Neural progenitor cell (in vitro differentiated cells): ENCODE data around the gene SORBS2. TPM values are rescaled to one million over a fixed set of nuclear protein-coding genes. Genes with fewer than 3 reads are reported as not detected.
A peak's percentile ranks its signal among the peaks of the same experiment; 100 is the strongest.

Source experiments
- DNase-seq: peaks from one replicate; pipeline ENCODE4 v3.0.0-alpha.2; 2016; ENCODE audit warnings: low spot score
- H2AFZ ChIP-seq: fragments of 200-600 bp; sonication (generic); replicated peaks from 2 replicates; pipeline ENCODE4 v1.6.1; 2016; ENCODE audit warnings: antibody characterized with exemption
- H3F3A ChIP-seq: fragments of 200-600 bp; sonication (generic); 2 replicates; pipeline ENCODE4 v1.6.1; 2016; ENCODE audit warnings: antibody characterized with exemption, low read depth
- H3K27ac ChIP-seq: fragments of 200-600 bp; sonication (generic); 2 replicates; pipeline ENCODE4 v1.5.1; 2016; ENCODE audit warnings: mild to moderate bottlenecking
- H3K27me3 ChIP-seq: fragments of 200-600 bp; sonication (generic); 2 replicates; pipeline ENCODE4 v1.6.1; 2016; ENCODE audit warnings: mild to moderate bottlenecking, moderate library complexity
- H3K36me3 ChIP-seq: fragments of 200-600 bp; sonication (generic); 2 replicates; pipeline ENCODE4 v1.5.1; 2016
- H3K4me1 ChIP-seq: fragments of 200-600 bp; sonication (generic); 2 replicates; pipeline ENCODE4 v1.6.1; 2016; ENCODE audit warnings: mixed run types
- H3K4me2 ChIP-seq: fragments of 200-600 bp; sonication (generic); 2 replicates; pipeline ENCODE4 v1.6.1; 2016
- H3K4me3 ChIP-seq: fragments of 200-600 bp; sonication (generic); 2 replicates; pipeline ENCODE4 v1.5.1; 2016
- H3K79me2 ChIP-seq: fragments of 200-600 bp; sonication (generic); 2 replicates; pipeline ENCODE4 v1.6.1; 2016; ENCODE audit warnings: low read depth
- H3K9ac ChIP-seq: fragments of 200-600 bp; sonication (generic); 2 replicates; pipeline ENCODE4 v1.6.1; 2016
- H3K9me3 ChIP-seq: fragments of 200-600 bp; sonication (generic); 2 replicates; pipeline ENCODE4 v1.5.1; 2016; ENCODE audit warnings: low read depth
- H4K20me1 ChIP-seq: fragments of 200-600 bp; sonication (generic); 2 replicates; pipeline ENCODE4 v1.6.1; 2016; ENCODE audit warnings: low read depth
- H3K27ac Mint-ChIP-seq: 3 replicates; pipeline ENCODE4 v1.8.0; 2021; ENCODE audit warnings: mixed read lengths
- H3K27me3 Mint-ChIP-seq: 2 replicates; pipeline ENCODE4 v1.8.0; 2022; ENCODE audit warnings: low read depth, mild to moderate bottlenecking, inconsistent platforms, moderate library complexity, mixed read lengths; ENCODE audit not compliant: insufficient read depth
- H3K36me3 Mint-ChIP-seq: 3 replicates; pipeline ENCODE4 v1.8.0; 2021; ENCODE audit warnings: mixed read lengths
- H3K4me1 Mint-ChIP-seq: 3 replicates; pipeline ENCODE4 v1.8.0; 2021; ENCODE audit warnings: mixed read lengths
- H3K4me3 Mint-ChIP-seq: 3 replicates; pipeline ENCODE4 v1.8.0; 2021; ENCODE audit warnings: mild to moderate bottlenecking, moderate library complexity, mixed read lengths
- H3K9me3 Mint-ChIP-seq: 3 replicates; pipeline ENCODE4 v1.8.0; 2020; ENCODE audit warnings: mixed read lengths
- EZH2 ChIP-seq: fragments of 200-600 bp; sonication (generic); IDR thresholded peaks from 2 replicates; pipeline ENCODE4 v1.6.1; 2017; ENCODE audit warnings: antibody characterized with exemption, mild to moderate bottlenecking, moderate library complexity
- EZH2phosphoT487 ChIP-seq: fragments of 200-600 bp; sonication (generic); IDR thresholded peaks from 2 replicates; pipeline ENCODE4 v1.6.1; 2017; ENCODE audit warnings: antibody characterized with exemption
- total RNA-seq: library from RNA; depleted of rRNA; stranded (reverse); fragments of >200 nt; gene quantifications from 2 replicates; pipeline ENCODE4 v1.2.3, GENCODE V29; 2015; ENCODE audit warnings: low replicate concordance
- TF ChIP-seq, protein P1 (sequence below): fragments of 200-600 bp; sonication (generic); IDR thresholded peaks from 2 replicates; pipeline ENCODE4 v1.5.1; 2017; ENCODE audit warnings: antibody characterized with exemption, mild to moderate bottlenecking

SORBS2 gene
- total RNA-seq, 1 donor from 2014 or later: 15.7 TPM

DNA sequence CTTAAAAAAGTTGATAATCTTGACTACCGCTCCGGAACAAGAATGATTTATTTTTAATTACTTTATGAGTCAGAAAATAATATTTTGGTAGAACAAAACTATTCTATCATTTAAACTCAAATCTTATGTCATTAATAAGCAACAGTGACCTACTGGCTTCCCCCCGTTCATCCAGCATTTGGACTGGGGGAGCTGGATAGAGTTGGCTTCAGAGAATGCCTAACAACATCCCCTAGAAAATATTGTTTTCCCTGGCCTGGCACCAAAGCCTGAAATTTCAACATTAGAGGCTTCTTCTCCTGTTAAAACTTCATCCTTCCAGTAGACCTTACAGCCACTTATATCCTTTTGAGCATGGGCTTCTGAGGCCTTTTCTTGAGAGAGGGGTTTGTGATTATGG is 221.0 kb downstream of the SORBS2 start:
- Histone ChIP-seq H2AFZ (no peak overlapping the region), H3K4me3 (no peak overlapping the region), H3K27ac (no peak overlapping the region), H3K27me3 (peaks cover 22% of the 10 kb centered on the region), H3F3A (no peaks in the 10 kb centered on the region), H4K20me1 (no peaks in the 10 kb centered on the region), H3K79me2 (no peaks in the 10 kb centered on the region), H3K4me1 (peaks cover 4% of the 10 kb centered on the region), H3K4me2 (no peak overlapping the region), H3K9ac (no peak overlapping the region), H3K9me3 (no peaks in the 10 kb centered on the region), H3K36me3 (no peaks in the 10 kb centered on the region)
- no peak overlapping the region for H3K4me3 Mint-ChIP-seq
- peaks cover 2% of the 10 kb centered on the region for H3K27me3 Mint-ChIP-seq
- no peaks in the 10 kb centered on the region for H3K9me3 Mint-ChIP-seq
- TF ChIP-seq, protein P1, sequence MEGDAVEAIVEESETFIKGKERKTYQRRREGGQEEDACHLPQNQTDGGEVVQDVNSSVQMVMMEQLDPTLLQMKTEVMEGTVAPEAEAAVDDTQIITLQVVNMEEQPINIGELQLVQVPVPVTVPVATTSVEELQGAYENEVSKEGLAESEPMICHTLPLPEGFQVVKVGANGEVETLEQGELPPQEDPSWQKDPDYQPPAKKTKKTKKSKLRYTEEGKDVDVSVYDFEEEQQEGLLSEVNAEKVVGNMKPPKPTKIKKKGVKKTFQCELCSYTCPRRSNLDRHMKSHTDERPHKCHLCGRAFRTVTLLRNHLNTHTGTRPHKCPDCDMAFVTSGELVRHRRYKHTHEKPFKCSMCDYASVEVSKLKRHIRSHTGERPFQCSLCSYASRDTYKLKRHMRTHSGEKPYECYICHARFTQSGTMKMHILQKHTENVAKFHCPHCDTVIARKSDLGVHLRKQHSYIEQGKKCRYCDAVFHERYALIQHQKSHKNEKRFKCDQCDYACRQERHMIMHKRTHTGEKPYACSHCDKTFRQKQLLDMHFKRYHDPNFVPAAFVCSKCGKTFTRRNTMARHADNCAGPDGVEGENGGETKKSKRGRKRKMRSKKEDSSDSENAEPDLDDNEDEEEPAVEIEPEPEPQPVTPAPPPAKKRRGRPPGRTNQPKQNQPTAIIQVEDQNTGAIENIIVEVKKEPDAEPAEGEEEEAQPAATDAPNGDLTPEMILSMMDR: no peak
- TF ChIP-seq EZH2 (no peak), EZH2phosphoT487 (no peak)
- DNase-seq: no peak
- H3K36me3 Mint-ChIP-seq: peaks cover 4% of the 10 kb centered on the region
- H3K27ac Mint-ChIP-seq: no peak overlapping the region
- H3K4me1 Mint-ChIP-seq: peaks cover 15% of the 10 kb centered on the region

DNA sequence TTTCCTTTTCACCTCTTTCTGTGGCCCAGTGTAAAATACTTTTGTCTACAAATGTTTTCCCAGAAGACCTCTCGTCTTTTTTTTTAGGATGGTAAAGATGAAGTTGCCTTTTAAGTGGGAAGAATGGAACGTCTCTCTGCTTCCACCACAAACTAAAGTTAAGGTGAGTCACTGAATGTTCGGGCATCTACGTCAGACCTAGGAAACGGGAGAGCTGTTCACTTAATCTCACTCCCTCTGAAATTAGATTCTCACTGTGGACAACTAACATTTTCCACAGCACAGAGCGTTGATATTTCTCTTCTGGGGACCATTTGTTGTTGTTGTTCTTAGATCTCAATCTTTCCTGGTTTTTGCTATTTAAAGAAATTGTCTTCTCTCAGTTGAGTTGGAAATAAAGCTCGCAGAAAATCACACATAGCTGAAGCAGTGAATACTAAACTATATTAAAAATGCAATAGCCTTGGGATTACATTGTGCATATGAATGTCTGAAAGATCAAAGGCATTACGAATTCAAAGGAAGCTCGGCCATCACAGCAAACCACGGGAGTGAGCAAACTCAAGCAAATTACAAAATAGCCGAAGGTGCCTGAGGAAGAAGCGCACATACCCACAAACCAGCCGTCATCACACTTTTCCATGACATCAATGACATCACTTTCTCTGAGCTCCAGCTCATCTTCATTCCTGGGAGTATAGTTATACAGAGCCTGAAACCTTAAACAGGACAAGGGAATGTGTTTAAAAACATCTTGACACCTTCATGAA is 222.7 kb downstream of the SORBS2 start:
- Histone ChIP-seq H3F3A (no peaks in the 10 kb centered on the region), H3K27ac (no peak overlapping the region), H3K27me3 (peaks cover 22% of the 10 kb centered on the region), H4K20me1 (no peaks in the 10 kb centered on the region), H3K9me3 (no peaks in the 10 kb centered on the region), H3K36me3 (no peaks in the 10 kb centered on the region), H3K4me1 (peaks cover 4% of the 10 kb centered on the region), H3K9ac (no peak overlapping the region), H2AFZ (no peak overlapping the region), H3K4me2 (no peak overlapping the region), H3K4me3 (no peak overlapping the region), H3K79me2 (no peaks in the 10 kb centered on the region)
- Mint-ChIP-seq H3K9me3 (no peaks in the 10 kb centered on the region), H3K36me3 (peaks cover 4% of the 10 kb centered on the region), H3K27ac (no peak overlapping the region), H3K4me3 (no peak overlapping the region), H3K27me3 (peaks cover 2% of the 10 kb centered on the region), H3K4me1 (peaks cover 15% of the 10 kb centered on the region)
- no peak for DNase-seq
- no peak for TF ChIP-seq EZH2phosphoT487
- TF ChIP-seq EZH2: no peak
- TF ChIP-seq, protein P1: no peak

DNA sequence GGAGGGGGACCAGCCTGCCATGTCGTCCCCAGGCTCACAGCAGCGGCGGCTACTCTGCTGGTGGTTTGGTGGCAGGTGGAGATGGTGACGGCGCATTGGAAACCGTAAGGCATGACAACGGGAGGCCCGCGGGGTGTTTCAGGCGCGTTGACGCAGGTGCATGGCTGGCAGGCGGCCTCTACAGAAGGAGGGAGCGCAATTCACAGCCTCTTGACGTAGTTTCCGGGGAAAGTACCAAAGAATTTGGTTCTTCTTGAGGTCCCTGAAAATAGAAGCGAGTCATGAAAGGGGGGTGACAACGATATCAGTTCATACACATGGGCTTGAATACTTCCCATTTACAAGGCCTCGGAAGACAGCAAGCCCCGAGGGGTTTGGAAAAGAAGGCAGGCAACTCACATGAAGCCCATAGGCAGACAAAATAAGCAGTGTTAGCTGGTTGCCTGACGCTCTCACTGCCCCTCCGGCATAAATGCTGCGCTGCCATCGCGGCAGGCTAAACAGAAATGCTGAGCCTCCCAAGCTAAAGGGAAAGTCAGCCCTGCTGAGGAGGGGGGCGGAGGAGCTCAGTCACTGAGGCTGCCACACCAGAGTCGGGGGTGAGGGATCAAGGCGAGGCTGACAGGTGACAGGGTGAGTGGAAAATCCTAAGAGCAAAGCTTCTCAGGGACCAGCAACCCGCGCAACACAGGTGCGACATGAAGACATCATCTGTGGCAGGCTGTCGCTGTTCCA is 224.4 kb downstream of the SORBS2 start:
- H3K27me3 ChIP-seq: peaks cover 22% of the 10 kb centered on the region

More for the DNA sequence above, 224.4 kb downstream of the SORBS2 start:
- H3K4me1 Mint-ChIP-seq: peaks cover 20% of the 10 kb centered on the region
- H3K27ac ChIP-seq: no peak overlapping the region
- peaks cover 2% of the 10 kb centered on the region for H3K27me3 Mint-ChIP-seq
- peak; percentile 66 for DNase-seq
- H2AFZ ChIP-seq: peak overlapping the region; percentile 61
- no peaks in the 10 kb centered on the region for H3K79me2 ChIP-seq
- H3F3A ChIP-seq: no peaks in the 10 kb centered on the region
- TF ChIP-seq EZH2 (no peak), EZH2phosphoT487 (no peak)
- TF ChIP-seq, protein P1: no peak
- H3K36me3 ChIP-seq: no peaks in the 10 kb centered on the region
- H3K9ac ChIP-seq: no peak overlapping the region
- H3K27ac Mint-ChIP-seq: no peak overlapping the region
- peaks cover 4% of the 10 kb centered on the region for H3K4me1 ChIP-seq
- H3K9me3 Mint-ChIP-seq: no peaks in the 10 kb centered on the region
- no peak overlapping the region for H3K4me3 Mint-ChIP-seq
- H3K4me2 ChIP-seq: peak overlapping the region; percentile 61
- peaks cover 4% of the 10 kb centered on the region for H3K36me3 Mint-ChIP-seq
- no peaks in the 10 kb centered on the region for H3K9me3 ChIP-seq
- peak overlapping the region; percentile 28 for H3K4me3 ChIP-seq
- no peaks in the 10 kb centered on the region for H4K20me1 ChIP-seq
